Measurements from ENCODE around the gene PEAR1.

Gene PEAR1

DNA sequence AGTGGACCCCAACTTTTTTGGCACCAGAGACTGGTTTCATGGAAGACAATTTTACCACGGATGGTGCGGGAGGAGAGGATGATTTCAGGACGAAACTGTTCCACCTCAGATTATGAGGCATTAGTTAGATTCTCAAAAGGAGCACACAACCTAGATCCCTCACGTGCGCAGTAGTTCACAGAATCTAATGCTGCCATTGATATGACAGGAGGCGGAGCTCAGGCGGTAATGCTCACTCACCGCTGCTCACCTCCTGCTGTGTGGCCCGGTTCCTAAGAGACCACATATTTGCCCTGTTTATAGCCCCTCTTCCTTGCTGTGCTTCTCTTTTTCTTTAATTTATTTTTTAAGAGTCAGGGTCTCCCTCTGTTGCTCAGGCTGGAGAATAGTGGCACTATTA, 28.3 kb upstream of the PEAR1 start:
- TF ChIP-seq, protein P1, sequence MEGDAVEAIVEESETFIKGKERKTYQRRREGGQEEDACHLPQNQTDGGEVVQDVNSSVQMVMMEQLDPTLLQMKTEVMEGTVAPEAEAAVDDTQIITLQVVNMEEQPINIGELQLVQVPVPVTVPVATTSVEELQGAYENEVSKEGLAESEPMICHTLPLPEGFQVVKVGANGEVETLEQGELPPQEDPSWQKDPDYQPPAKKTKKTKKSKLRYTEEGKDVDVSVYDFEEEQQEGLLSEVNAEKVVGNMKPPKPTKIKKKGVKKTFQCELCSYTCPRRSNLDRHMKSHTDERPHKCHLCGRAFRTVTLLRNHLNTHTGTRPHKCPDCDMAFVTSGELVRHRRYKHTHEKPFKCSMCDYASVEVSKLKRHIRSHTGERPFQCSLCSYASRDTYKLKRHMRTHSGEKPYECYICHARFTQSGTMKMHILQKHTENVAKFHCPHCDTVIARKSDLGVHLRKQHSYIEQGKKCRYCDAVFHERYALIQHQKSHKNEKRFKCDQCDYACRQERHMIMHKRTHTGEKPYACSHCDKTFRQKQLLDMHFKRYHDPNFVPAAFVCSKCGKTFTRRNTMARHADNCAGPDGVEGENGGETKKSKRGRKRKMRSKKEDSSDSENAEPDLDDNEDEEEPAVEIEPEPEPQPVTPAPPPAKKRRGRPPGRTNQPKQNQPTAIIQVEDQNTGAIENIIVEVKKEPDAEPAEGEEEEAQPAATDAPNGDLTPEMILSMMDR (IDR thresholded peaks at IDR 0.05; ENCODE audit: low read depth, low read length, missing control alignments) = no peak
- H3K4me3 ChIP-seq (ENCODE audit: low read depth, low read length) = no peak overlapping the region
- no peak for DNase-seq (ENCODE audit: low read depth)

DNA sequence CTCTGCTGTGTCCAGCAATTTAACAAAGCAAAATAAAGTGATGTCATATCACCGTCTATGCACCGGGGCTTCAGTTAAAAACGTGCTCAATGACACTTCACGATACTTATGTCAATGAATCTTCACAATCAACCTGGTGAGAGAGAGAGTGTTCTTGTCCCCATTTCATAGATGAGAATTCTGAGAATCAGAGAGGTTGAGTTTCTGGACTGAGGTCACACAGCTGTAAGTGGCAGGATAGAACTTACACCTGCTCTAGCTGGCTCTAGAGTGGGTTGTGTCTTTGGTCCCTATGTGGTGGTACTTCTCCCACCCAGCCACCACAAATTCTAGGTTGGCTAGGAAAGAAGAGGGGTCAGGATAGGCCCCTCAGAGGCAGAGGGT, 27.7 kb upstream of the PEAR1 start:
- DNase-seq (ENCODE audit: low read depth) = no peak
- TF ChIP-seq, protein P1 (IDR thresholded peaks at IDR 0.05; ENCODE audit: low read depth, low read length, missing control alignments) = no peak
- no peak overlapping the region for H3K4me3 ChIP-seq (ENCODE audit: low read depth, low read length)

DNA sequence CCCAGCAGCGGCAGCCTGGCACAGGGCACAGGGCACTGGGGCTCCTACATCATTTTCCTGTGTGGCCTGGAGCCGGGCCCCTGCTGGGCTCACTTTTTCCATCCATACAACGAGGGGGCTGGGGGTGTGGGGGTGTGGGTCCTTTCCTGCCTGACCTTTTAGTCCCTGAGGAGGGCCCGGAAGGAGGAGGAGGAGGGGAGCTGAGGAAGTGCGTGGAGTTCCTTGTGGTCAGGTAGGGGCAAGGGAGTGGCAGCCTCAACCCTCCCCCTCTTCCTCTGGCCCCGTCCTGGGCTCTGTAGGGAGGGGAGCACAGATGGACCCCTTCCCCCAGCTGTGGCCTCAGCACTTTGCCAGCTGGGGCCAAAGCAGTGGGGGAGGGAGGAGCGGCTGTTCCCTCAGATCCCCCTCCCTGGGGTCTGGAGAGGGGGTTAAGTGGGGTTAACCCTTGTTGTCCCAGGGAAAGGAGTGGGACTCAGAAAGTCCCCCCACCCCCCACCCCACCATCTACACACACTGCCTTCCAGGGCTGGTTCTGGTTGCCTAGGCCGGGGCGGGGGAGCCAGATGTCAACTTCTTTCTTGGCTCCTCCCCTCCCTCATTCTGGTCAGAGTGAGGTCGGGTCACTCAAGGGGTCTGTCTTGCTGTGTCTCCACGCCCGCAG, 27.1 kb upstream of the PEAR1 start:
- TF ChIP-seq, protein P1 (IDR thresholded peaks at IDR 0.05; ENCODE audit: low read depth, low read length, missing control alignments) = no peak
- no peak for DNase-seq (ENCODE audit: low read depth)
- no peak overlapping the region for H3K4me3 ChIP-seq (ENCODE audit: low read depth, low read length)

DNA sequence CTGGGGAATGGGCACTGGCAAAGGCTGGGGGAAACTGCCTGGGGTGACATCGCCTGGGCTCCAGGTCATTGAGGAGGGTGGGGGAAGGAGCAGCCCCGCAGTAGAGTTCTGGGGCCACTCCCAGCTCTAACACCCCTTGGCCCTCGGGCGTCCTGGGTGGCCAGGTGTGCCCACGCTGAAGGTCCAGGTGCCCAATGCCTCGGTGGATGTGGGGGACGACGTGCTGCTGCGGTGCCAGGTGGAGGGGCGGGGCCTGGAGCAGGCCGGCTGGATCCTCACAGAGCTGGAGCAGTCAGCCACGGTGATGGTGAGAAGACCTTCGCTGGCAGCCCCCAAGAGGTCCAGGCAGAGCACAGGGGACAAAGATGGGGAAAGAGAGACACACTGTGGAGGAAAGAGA, 25.2 kb upstream of the PEAR1 start:
- DNase-seq (ENCODE audit: low read depth) = no peak
- no peak overlapping the region for H3K4me3 ChIP-seq (ENCODE audit: low read depth, low read length)
- TF ChIP-seq, protein P1 (IDR thresholded peaks at IDR 0.05; ENCODE audit: low read depth, low read length, missing control alignments) = no peak

DNA sequence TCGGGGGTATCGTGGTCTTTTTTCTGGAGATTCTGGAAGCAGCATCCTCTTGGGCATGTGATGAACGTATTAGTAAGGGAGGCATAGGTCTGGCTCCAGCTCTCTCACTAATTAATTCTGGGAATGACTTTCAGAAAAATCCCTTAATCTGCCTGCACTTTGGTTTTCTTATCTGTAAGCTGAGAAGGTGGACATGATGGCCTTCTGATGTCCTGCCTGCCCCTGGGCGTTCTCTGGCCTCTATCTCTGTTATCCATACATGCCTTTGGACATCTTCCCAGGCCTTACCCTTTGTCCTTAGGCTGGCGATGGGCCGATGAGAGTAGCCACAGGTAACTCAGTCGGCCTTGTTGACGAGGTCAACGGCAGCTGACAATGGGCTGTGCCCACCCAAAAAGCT, 24.1 kb upstream of the PEAR1 start:
- no peak for DNase-seq (ENCODE audit: low read depth)
- no peak overlapping the region for H3K4me3 ChIP-seq (ENCODE audit: low read depth, low read length)
- TF ChIP-seq, protein P1 (IDR thresholded peaks at IDR 0.05; ENCODE audit: low read depth, low read length, missing control alignments) = no peak

DNA sequence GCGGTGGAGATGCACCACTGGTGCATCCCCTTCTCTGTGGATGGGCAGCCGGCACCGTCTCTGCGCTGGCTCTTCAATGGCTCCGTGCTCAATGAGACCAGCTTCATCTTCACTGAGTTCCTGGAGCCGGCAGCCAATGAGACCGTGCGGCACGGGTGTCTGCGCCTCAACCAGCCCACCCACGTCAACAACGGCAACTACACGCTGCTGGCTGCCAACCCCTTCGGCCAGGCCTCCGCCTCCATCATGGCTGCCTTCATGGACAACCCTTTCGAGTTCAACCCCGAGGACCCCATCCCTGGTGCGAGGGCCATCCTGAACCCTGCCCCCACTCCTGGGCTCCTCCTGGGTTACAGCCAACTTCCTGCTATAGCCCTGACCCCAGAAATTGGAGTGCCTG, 19.9 kb upstream of the PEAR1 start:
- TF ChIP-seq, protein P1 (IDR thresholded peaks at IDR 0.05; ENCODE audit: low read depth, low read length, missing control alignments) = no peak
- DNase-seq (ENCODE audit: low read depth) = no peak
- H3K4me3 ChIP-seq (ENCODE audit: low read depth, low read length) = no peak overlapping the region

DNA sequence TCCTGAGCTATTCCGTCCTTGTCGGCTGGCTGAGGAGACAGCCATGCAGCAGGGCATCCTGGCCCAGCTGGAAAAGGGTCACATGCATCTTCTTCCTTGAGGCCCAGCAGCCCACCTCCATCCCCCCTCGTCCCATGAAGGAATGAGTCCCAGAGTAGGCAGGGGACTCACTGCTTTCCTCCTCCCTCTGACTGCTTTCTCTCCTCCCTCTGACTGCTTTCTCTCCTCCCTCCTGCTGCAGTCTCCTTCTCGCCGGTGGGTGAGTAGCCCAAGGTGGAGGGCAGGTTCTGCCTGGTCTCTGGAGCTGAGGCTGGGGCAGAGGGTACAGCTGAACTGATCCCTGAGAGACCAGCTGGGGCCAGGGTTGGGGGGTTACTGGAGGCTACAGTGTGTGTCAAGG, 19.4 kb upstream of the PEAR1 start:
- TF ChIP-seq, protein P1 (IDR thresholded peaks at IDR 0.05; ENCODE audit: low read depth, low read length, missing control alignments) = no peak
- no peak overlapping the region for H3K4me3 ChIP-seq (ENCODE audit: low read depth, low read length)
- DNase-seq (ENCODE audit: low read depth) = no peak

Measured in GM12864 (cell line).